HG03575 (cell line): Measurements from ENCODE around the gene LRRC72.

Experiments
- ATAC-seq: cut with Tn5 transposase; IDR thresholded peaks from one replicate; pipeline ENCODE4 v1.9.1; 2021; ENCODE audit not compliant: unreplicated experiment, insufficient number of reproducible peaks, low FRiP score; ENCODE audit errors: extremely low read depth

The LRRC72 gene

GRCh38 chr7:16604054-16604453 is 77.4 kb downstream of the LRRC72 start:
- no peak for ATAC-seq

GRCh38 chr7:16606704-16607103 is 80.1 kb downstream of the LRRC72 start:
- ATAC-seq, result no peak

- no peak for ATAC-seq
Measured at GRCh38 chr7:16609842-16610450, 83.3 kb downstream of the LRRC72 start.

DNA sequence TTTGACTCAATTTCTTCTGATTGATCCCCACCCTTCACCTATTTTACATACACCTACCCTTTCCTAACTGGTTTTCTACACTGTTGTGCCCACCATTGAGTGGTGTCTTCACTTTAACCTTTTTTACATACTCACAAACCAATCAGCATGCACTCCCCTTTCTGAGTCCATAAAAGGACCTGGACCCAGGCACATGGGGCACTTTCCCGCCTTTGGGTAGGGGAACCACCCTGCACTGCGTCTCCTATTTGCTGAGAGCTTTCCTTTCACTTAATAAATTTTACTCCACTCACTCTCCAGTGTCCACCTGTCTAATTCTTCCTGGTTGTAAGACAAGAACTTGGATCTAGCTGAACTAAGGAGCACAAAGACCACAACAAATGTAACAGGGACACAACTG is 85.1 kb downstream of the LRRC72 start:
- no peak for ATAC-seq

DNA sequence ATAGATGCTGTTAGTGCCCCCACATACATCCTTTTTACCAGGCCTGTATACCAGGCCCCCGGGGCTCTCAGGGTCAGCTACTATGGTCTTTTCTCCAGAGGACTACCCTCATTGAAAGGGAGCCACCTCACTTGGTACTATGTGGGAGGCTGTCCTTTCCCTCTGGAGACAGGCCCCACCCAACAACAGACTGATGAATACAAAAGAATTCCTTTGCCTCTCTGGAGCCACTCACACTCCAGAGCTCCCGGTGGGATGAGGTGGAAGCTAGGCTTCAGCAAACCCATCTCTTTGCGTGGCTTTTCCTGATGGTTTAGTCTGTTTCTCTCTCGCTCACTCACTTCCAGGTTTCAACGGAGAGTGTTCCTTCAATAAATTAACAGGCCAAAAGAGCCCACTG is 88.6 kb downstream of the LRRC72 start:
- no peak for ATAC-seq

GRCh38 chr7:16616122-16616521 is 89.5 kb downstream of the LRRC72 start:
- ATAC-seq, result no peak

DNA sequence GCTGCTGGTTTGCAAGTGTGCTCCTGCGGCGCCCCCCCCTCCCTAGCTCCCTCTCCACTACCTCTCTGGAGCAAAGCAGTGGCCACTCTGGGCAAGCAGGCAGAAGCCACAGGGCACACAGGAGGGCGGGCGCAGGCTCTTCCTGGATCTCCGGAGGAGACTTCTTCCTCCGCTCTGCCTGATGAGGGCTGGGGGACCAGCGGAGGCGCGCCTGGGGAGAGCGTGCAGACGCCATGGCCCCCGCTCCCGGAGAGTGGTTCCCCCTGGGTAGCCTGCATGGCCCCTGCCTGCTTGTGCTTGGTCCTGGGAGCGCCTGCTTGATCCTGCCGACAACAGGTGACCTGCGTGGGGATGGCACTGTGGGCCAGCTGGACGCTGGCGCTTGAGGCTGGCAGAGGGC is 89.9 kb downstream of the LRRC72 start:
- ATAC-seq, result no peak

DNA sequence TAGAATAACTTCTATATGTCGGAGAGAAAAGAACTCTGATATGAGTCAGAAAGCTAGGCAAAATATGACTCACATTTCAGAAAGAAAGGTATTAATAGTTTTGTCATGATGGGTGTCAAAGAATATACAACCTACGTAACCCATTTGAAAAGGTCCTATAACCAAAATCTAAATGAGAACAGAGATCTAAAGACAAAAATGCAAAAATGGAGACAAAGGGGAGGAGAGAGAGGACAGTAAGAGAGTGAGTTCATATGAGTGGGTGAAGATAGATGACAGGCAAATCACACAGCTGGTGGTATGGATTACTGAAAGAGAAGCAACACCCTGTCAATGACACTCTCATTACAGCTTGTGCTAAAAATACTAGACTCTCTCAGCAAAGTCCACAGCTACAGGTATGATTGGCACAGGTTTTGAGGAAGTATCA is 93.4 kb downstream of the LRRC72 start:
- ATAC-seq, result peak; percentile 85

- no peak for ATAC-seq
Measured at GRCh38 chr7:16626388-16626787, 99.8 kb downstream of the LRRC72 start.

DNA sequence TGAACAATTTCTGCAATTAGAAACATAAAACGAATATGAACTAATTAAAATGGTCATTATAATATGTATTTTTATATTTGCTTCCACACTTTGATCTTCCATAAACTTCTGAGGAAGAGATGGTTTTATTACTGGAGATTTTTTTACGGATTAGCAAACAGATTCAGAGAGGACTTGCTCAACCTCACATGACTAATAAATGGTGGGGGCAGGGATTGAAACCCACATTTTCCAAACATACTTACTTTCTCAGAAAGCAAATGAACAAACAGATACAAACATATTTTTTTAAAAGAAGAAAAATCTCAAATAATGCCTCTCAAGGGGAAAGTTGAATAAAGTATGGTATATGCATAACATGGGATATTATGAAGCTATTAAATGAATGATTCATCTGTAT is 100.6 kb downstream of the LRRC72 start:
- no peak for ATAC-seq

GRCh38 chr7:16630654-16631053 is 104.0 kb downstream of the LRRC72 start:
- no peak for ATAC-seq
